GM23338 (cell line): ENCODE measurements around the gene STK36.

ENCODE experiments used
- CREB1 ChIP-seq: fragments of 250-450 bp; sonication (Bioruptor Pico); IDR thresholded peaks from 2 replicates; pipeline ENCODE4 v1.5.0; 2020; ENCODE audit warnings: low read depth, mild to moderate bottlenecking, moderate library complexity
- CTCF ChIP-seq, 2 experiments: fragments of 200-600 bp in 1 of 2; sonication (generic) in 1 of 2; conservative IDR thresholded peaks; 2 replicates each; pipeline versions ENCODE4 v1.5.1 to v1.6.1; 2016 to 2017; ENCODE audit warnings: antibody characterized with exemption in 2 of 2, low read depth in 2 of 2, mild to moderate bottlenecking in 2 of 2, moderate library complexity in 1 of 2
- ETS1 ChIP-seq: IDR thresholded peaks from 2 replicates; pipeline ENCODE4 v1.6.1; 2016; ENCODE audit warnings: antibody characterized with exemption
- EZH2 ChIP-seq: fragments of 200-600 bp; sonication (generic); IDR thresholded peaks from one replicate; pipeline ENCODE4 v1.8.0; 2017; ENCODE audit warnings: antibody characterized with exemption, mild to moderate bottlenecking, low read depth; ENCODE audit not compliant: unreplicated experiment
- EZH2phosphoT487 ChIP-seq: fragments of 200-600 bp; sonication (generic); IDR thresholded peaks from one replicate; pipeline ENCODE4 v1.8.1; 2018; ENCODE audit warnings: antibody characterized with exemption; ENCODE audit not compliant: unreplicated experiment
- JUNB ChIP-seq: IDR thresholded peaks from one replicate; pipeline ENCODE4 v1.6.1; 2016; ENCODE audit warnings: antibody characterized with exemption; ENCODE audit not compliant: unreplicated experiment
- NANOG ChIP-seq: IDR thresholded peaks from 2 replicates; pipeline ENCODE4 v1.6.1; 2016; ENCODE audit warnings: antibody characterized with exemption, borderline replicate concordance
- POLR2AphosphoS5 ChIP-seq: IDR thresholded peaks from 2 replicates; pipeline ENCODE4 v1.6.1; 2016; ENCODE audit warnings: antibody characterized with exemption, low read depth
- REST ChIP-seq: IDR thresholded peaks from one replicate; pipeline ENCODE4 v1.6.1; 2018; ENCODE audit warnings: antibody characterized with exemption; ENCODE audit not compliant: unreplicated experiment
- STAT1 ChIP-seq: IDR thresholded peaks from one replicate; pipeline ENCODE4 v1.6.1; 2016; ENCODE audit warnings: antibody characterized with exemption; ENCODE audit not compliant: unreplicated experiment
- ZNF331 ChIP-seq: fragments of 250-450 bp; sonication (Bioruptor Pico); IDR thresholded peaks from 2 replicates; pipeline ENCODE4 v1.5.0; 2020; ENCODE audit warnings: low read depth, mild to moderate bottlenecking, moderate library complexity
- ZNF462 ChIP-seq: fragments of 250-450 bp; sonication (Bioruptor Pico); IDR thresholded peaks from 2 replicates; pipeline ENCODE4 v1.5.0; 2020; ENCODE audit warnings: mild to moderate bottlenecking, moderate library complexity

- TF ChIP-seq EZH2 (no peak), CTCF (conservative IDR thresholded peaks at IDR 0.05; ENCODE audit: low read depth in 2 of 2) (no peak), REST (no peak), EZH2phosphoT487 (no peak), POLR2AphosphoS5 (no peak), CREB1 (CRISPR knock-in tag) (no peak), ZNF462 (no peak), JUNB (no peak), ETS1 (no peak), ZNF331 (CRISPR knock-in tag) (no peak), NANOG (no peak), STAT1 (no peak)
These were observed 28.1 kb upstream of the STK36 start for GRCh38 chr2:218643751-218644310.
